ENCODE results near the gene NLRP5. TPM values are rescaled to one million over a fixed set of nuclear protein-coding genes. Genes with fewer than 3 reads are reported as not detected.
"Not testable (repeated sequence)": the region's sequence is repeated elsewhere in the genome, so short reads cannot be mapped to it uniquely, and the experiment has no call there.

NLRP5 gene
- polyA plus RNA-seq (2012; ENCODE audit: missing spikeins), result not detected

- TF ChIP-seq POLR2A (IDR thresholded peaks at IDR 0.05; ENCODE audit: low read depth, low read length) (no peak), TAF1 (IDR thresholded peaks at IDR 0.05; ENCODE audit: borderline replicate concordance, low read depth, low read length) (no peak), POLR2AphosphoS5 (IDR thresholded peaks at IDR 0.05; ENCODE audit: low read depth, low read length) (no peak)
- no peak for DNase-seq (ENCODE audit: insufficient read length)
- FAIRE-seq, result no peak
Observed at GRCh38 chr19:55986487-55986886, at the start of gene NLRP5. Gene NLRP5 (plus strand): TSS chr19:55986775.

- TF ChIP-seq POLR2AphosphoS5 (IDR thresholded peaks at IDR 0.05; ENCODE audit: low read depth, low read length) (no peak), TAF1 (IDR thresholded peaks at IDR 0.05; ENCODE audit: borderline replicate concordance, low read depth, low read length) (no peak), POLR2A (IDR thresholded peaks at IDR 0.05; ENCODE audit: low read depth, low read length) (no peak)
- no peak for FAIRE-seq
- no peak for DNase-seq (ENCODE audit: insufficient read length)
Observed at GRCh38 chr19:55939206-55939605, 47.4 kb upstream of the NLRP5 start.

- no peak for FAIRE-seq
- TF ChIP-seq POLR2A (IDR thresholded peaks at IDR 0.05; ENCODE audit: low read depth, low read length), result no peak
- no peak for TF ChIP-seq POLR2AphosphoS5 (IDR thresholded peaks at IDR 0.05; ENCODE audit: low read depth, low read length)
- no peak for TF ChIP-seq TAF1 (IDR thresholded peaks at IDR 0.05; ENCODE audit: borderline replicate concordance, low read depth, low read length)
- DNase-seq (ENCODE audit: insufficient read length), result no peak
Observed at GRCh38 chr19:55940306-55940705, 46.3 kb upstream of the NLRP5 start.

GRCh38 chr19:55947532-55947931, 39.0 kb upstream of the NLRP5 start, which contains the start of gene NLRP8:
Gene NLRP8 (plus strand): TSS chr19:55947832.
- no peak for FAIRE-seq
- DNase-seq (ENCODE audit: insufficient read length), result no peak
- TF ChIP-seq TAF1 (IDR thresholded peaks at IDR 0.05; ENCODE audit: borderline replicate concordance, low read depth, low read length) (no peak), POLR2AphosphoS5 (IDR thresholded peaks at IDR 0.05; ENCODE audit: low read depth, low read length) (no peak), POLR2A (IDR thresholded peaks at IDR 0.05; ENCODE audit: low read depth, low read length) (no peak)

- DNase-seq (ENCODE audit: insufficient read length); FAIRE-seq: not testable (repeated sequence)
Observed at GRCh38 chr19:55950566-55950965, 36.0 kb upstream of the NLRP5 start.

- no peak for FAIRE-seq
- TF ChIP-seq TAF1 (IDR thresholded peaks at IDR 0.05; ENCODE audit: borderline replicate concordance, low read depth, low read length) (no peak), POLR2AphosphoS5 (IDR thresholded peaks at IDR 0.05; ENCODE audit: low read depth, low read length) (no peak), POLR2A (IDR thresholded peaks at IDR 0.05; ENCODE audit: low read depth, low read length) (no peak)
- DNase-seq (ENCODE audit: insufficient read length), result no peak
Observed at GRCh38 chr19:55956431-55956830, 30.1 kb upstream of the NLRP5 start.

GRCh38 chr19:55958356-55958755, 28.2 kb upstream of the NLRP5 start:
- FAIRE-seq (no peak), DNase-seq (ENCODE audit: insufficient read length) (no peak)
- no peak for TF ChIP-seq TAF1 (IDR thresholded peaks at IDR 0.05; ENCODE audit: borderline replicate concordance, low read depth, low read length)
- TF ChIP-seq POLR2A (IDR thresholded peaks at IDR 0.05; ENCODE audit: low read depth, low read length), result no peak
- TF ChIP-seq POLR2AphosphoS5 (IDR thresholded peaks at IDR 0.05; ENCODE audit: low read depth, low read length), result no peak

- FAIRE-seq (no peak), DNase-seq (ENCODE audit: insufficient read length) (no peak)
- no peak for TF ChIP-seq POLR2A (IDR thresholded peaks at IDR 0.05; ENCODE audit: low read depth, low read length)
- no peak for TF ChIP-seq POLR2AphosphoS5 (IDR thresholded peaks at IDR 0.05; ENCODE audit: low read depth, low read length)
- TF ChIP-seq TAF1 (IDR thresholded peaks at IDR 0.05; ENCODE audit: borderline replicate concordance, low read depth, low read length), result no peak
Observed at GRCh38 chr19:55959996-55960675, 26.4 kb upstream of the NLRP5 start.

- no peak for FAIRE-seq
- TF ChIP-seq POLR2A (IDR thresholded peaks at IDR 0.05; ENCODE audit: low read depth, low read length) (no peak), POLR2AphosphoS5 (IDR thresholded peaks at IDR 0.05; ENCODE audit: low read depth, low read length) (no peak), TAF1 (IDR thresholded peaks at IDR 0.05; ENCODE audit: borderline replicate concordance, low read depth, low read length) (no peak)
- DNase-seq (ENCODE audit: insufficient read length), result no peak
Observed at GRCh38 chr19:55962186-55962585, 24.4 kb upstream of the NLRP5 start.

GRCh38 chr19:55973982-55974381, 12.6 kb upstream of the NLRP5 start:
- DNase-seq (ENCODE audit: insufficient read length) (no peak), FAIRE-seq (no peak)
- TF ChIP-seq POLR2AphosphoS5 (IDR thresholded peaks at IDR 0.05; ENCODE audit: low read depth, low read length), result no peak
- TF ChIP-seq POLR2A (IDR thresholded peaks at IDR 0.05; ENCODE audit: low read depth, low read length), result no peak
- no peak for TF ChIP-seq TAF1 (IDR thresholded peaks at IDR 0.05; ENCODE audit: borderline replicate concordance, low read depth, low read length)

- no peak for FAIRE-seq
- no peak for TF ChIP-seq POLR2AphosphoS5 (IDR thresholded peaks at IDR 0.05; ENCODE audit: low read depth, low read length)
- no peak for TF ChIP-seq POLR2A (IDR thresholded peaks at IDR 0.05; ENCODE audit: low read depth, low read length)
- TF ChIP-seq TAF1 (IDR thresholded peaks at IDR 0.05; ENCODE audit: borderline replicate concordance, low read depth, low read length), result no peak
- DNase-seq (ENCODE audit: insufficient read length), result no peak
Observed at GRCh38 chr19:55980415-55980814, 6.2 kb upstream of the NLRP5 start.

GRCh38 chr19:55985254-55985653, 1.3 kb upstream of the NLRP5 start:
- DNase-seq (ENCODE audit: insufficient read length) (no peak), FAIRE-seq (no peak)
- TF ChIP-seq POLR2A (IDR thresholded peaks at IDR 0.05; ENCODE audit: low read depth, low read length), result no peak
- no peak for TF ChIP-seq TAF1 (IDR thresholded peaks at IDR 0.05; ENCODE audit: borderline replicate concordance, low read depth, low read length)
- TF ChIP-seq POLR2AphosphoS5 (IDR thresholded peaks at IDR 0.05; ENCODE audit: low read depth, low read length), result no peak

Data from GM12892 (cell line).